Mucosa of rectum (tissue), 2 donors: ENCODE data around the gene TBC1D22A.

ENCODE experiments used
- H3K27ac ChIP-seq, 2 donors: one replicate each; pipeline ENCODE4 v1.7.0; 2013; ENCODE audit warnings: inconsistent platforms in 2 of 2, low read depth in 2 of 2, low read length in 2 of 2
- H3K27me3 ChIP-seq, 2 donors: one replicate each; pipeline ENCODE4 v1.7.0; 2013; ENCODE audit warnings: low read length in 2 of 2; ENCODE audit not compliant: control insufficient read depth in 2 of 2, insufficient read depth in 2 of 2
- H3K36me3 ChIP-seq, 2 donors: one replicate each; pipeline ENCODE4 v1.7.0; 2013; ENCODE audit warnings: low read length in 2 of 2; ENCODE audit not compliant: control insufficient read depth in 2 of 2, insufficient read depth in 2 of 2
- H3K4me1 ChIP-seq, 2 donors: one replicate each; pipeline ENCODE4 v1.7.0; 2013; ENCODE audit warnings: low read length in 2 of 2, mild to moderate bottlenecking in 1 of 2; ENCODE audit not compliant: control insufficient read depth in 2 of 2, insufficient read depth in 2 of 2
- H3K4me3 ChIP-seq, 2 donors: one replicate each; pipeline ENCODE4 v1.7.0; 2013; ENCODE audit warnings: low read length in 2 of 2
- H3K9ac ChIP-seq, 2 donors: one replicate each; pipeline ENCODE4 v1.7.0; 2013; ENCODE audit warnings: low read length in 2 of 2, low read depth in 1 of 2, mild to moderate bottlenecking in 1 of 2
- H3K9me3 ChIP-seq, 2 donors: one replicate each; pipeline ENCODE4 v1.7.0; 2013; ENCODE audit warnings: low read length in 2 of 2; ENCODE audit not compliant: control insufficient read depth in 2 of 2
- donor health status: healthy.
- donor health status: Normal muscosa, but diverticular disease.

The TBC1D22A gene

DNA sequence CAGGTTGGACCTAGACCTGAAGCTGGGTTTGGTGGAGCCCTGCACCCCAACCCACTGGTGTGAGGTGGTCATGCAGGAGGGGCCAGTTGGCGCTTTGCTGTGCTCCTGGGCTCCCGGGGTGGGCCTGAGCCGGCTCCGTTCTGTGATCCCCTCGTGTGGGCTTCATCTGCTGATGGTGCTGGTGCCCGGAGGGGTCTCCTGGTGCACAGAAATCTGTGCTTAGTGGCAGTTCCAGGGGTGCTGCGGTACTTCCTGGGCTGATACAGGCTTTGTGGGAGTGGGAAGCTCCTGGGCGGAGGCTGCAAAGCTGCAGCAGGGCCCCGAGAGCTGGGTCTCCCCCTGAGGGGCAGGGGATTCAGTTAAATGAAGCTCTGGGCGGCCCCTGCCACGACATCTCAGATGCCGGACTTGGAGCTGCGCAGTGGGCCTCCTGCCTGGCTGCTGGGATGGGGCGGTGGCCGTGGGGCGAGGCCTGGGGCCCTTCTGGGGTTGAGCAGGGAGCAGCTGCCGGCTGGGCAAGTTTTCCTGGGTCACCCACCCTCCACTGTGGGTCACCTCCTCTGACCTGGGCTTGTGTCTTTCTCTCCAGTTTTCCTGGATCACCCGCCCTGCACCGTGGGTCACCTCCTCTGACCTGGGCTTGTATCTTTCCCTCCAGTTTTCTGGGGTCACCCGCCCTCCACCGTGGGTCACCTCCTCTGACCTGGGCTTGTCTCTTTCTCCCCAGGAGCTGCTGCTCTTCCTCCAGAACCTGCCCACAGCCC is 410.5 kb downstream of the TBC1D22A start:
- H3K9me3 ChIP-seq, result no peaks in the 10 kb centered on the region
- no peak overlapping the region for H3K4me3 ChIP-seq
- no peak overlapping the region for H3K9ac ChIP-seq
- H3K27me3 ChIP-seq, result no peaks in the 10 kb centered on the region
- H3K36me3 ChIP-seq, result peaks cover 0 to 6% of the 10 kb centered on the region in 2 donors
- H3K4me1 ChIP-seq, result no peaks in the 10 kb centered on the region
- no peak overlapping the region for H3K27ac ChIP-seq

GRCh38 chr22:47173535-47174021 is 411.1 kb downstream of the TBC1D22A start:
- Histone ChIP-seq H3K27me3 (no peaks in the 10 kb centered on the region), H3K36me3 (peaks cover 0 to 6% of the 10 kb centered on the region in 2 donors), H3K9ac (no peak overlapping the region), H3K27ac (no peak overlapping the region), H3K9me3 (no peaks in the 10 kb centered on the region), H3K4me3 (no peak overlapping the region), H3K4me1 (no peaks in the 10 kb centered on the region)

- Histone ChIP-seq H3K27me3 (no peaks in the 10 kb centered on the region), H3K9ac (no peak overlapping the region), H3K4me1 (no peaks in the 10 kb centered on the region), H3K36me3 (peaks cover 0 to 1% of the 10 kb centered on the region in 2 donors), H3K9me3 (no peaks in the 10 kb centered on the region), H3K27ac (no peak overlapping the region), H3K4me3 (no peak overlapping the region)
Measured at GRCh38 chr22:47174096-47174495, 411.6 kb downstream of the TBC1D22A start.

DNA sequence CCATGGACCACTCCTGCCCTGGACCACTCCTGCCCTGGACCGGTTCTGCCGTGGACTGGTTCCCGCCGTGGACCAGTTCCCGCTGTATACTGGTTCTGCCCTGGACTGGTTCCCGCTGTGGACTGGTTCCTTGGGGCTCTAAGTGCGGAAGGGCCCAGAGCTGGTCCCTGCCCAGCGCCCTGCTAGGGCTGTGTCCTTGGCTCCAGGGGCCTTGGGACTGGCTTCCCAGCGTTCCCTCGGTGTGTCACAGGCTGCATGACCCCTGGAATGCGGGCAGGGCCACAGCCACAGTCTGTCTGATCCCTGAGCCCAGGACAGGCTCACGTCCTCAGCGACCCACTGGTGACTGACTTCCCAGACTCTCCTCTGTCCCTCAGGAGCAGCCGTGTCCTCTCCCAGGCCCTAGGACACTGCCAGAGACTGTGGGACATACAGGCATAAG is 412.2 kb downstream of the TBC1D22A start:
- Histone ChIP-seq H3K27me3 (no peaks in the 10 kb centered on the region), H3K36me3 (no peaks in the 10 kb centered on the region), H3K4me3 (no peak overlapping the region), H3K9me3 (no peaks in the 10 kb centered on the region), H3K27ac (no peak overlapping the region), H3K4me1 (no peaks in the 10 kb centered on the region), H3K9ac (no peak overlapping the region)

- Histone ChIP-seq H3K4me1 (no peaks in the 10 kb centered on the region), H3K9ac (no peak overlapping the region), H3K27me3 (no peaks in the 10 kb centered on the region), H3K36me3 (no peaks in the 10 kb centered on the region), H3K4me3 (no peak overlapping the region), H3K27ac (no peak overlapping the region), H3K9me3 (no peaks in the 10 kb centered on the region)
Measured at GRCh38 chr22:47175151-47176025, 412.9 kb downstream of the TBC1D22A start.

DNA sequence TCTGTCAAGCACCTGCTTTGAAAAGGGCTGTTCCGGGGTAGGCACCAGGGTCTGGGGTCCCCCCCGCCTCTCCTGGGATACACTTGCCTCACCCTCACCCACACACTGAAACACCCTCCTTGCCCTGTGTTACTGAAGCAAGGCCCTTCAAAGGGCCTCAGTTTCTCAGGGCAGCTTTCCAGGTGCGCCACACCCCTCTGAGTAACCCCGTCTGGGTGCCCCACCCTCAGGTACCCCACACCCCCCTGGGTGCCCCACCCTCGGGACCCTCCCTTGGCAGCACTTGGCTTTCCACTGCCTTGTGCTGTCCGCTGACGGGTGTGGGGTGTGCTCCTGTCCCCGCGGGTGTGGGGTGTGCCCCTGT is 413.6 kb downstream of the TBC1D22A start:
- Histone ChIP-seq H3K9ac (no peak overlapping the region), H3K4me1 (no peaks in the 10 kb centered on the region), H3K27me3 (no peaks in the 10 kb centered on the region), H3K36me3 (no peaks in the 10 kb centered on the region), H3K27ac (no peak overlapping the region), H3K4me3 (no peak overlapping the region), H3K9me3 (no peaks in the 10 kb centered on the region)

DNA sequence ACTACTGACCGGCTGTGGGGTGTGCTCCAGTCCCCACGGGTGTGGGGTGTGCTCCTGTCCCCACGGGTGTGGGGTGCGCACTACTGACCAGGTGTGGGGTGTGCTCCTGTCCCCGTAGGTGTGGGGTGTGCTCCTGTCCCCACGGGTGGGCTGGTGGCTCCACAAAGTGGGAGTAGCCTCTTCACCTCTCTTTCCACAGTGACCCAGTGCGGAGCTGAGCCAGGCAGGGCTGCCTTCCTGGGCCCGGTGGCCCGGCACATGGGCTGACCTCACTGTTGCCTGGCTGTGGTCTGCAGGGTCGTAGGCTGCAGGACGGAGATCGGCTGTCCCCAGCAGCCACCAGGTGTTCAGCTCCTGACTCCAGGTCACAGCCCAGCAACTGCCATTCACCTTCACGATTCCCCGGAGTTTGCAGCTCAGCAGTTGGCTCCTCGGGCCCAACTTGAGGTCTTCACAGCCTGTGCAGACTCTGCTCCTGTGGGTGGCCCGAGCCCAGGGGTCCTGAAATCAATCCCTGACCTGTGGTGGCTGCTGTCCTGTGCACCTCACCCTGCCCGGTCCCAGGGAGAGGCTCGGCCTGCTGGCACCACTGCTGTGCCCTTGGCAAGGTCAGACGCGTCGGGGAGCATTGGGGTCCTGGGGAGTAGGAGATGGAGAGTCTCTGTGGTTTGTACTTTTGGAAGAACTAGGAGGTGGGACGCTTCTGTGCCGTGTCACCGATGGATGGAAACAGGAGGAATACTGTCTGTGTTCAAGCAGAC is 414.3 kb downstream of the TBC1D22A start:
- Histone ChIP-seq H3K9ac (no peak overlapping the region), H3K27me3 (no peaks in the 10 kb centered on the region), H3K4me1 (no peaks in the 10 kb centered on the region), H3K36me3 (no peaks in the 10 kb centered on the region), H3K4me3 (no peak overlapping the region), H3K27ac (no peak overlapping the region), H3K9me3 (no peaks in the 10 kb centered on the region)

- Histone ChIP-seq H3K4me3 (no peak overlapping the region), H3K9ac (no peak overlapping the region), H3K27me3 (no peaks in the 10 kb centered on the region), H3K9me3 (no peaks in the 10 kb centered on the region), H3K27ac (no peak overlapping the region), H3K36me3 (no peaks in the 10 kb centered on the region), H3K4me1 (no peaks in the 10 kb centered on the region)
Measured at GRCh38 chr22:47177334-47177815, 414.9 kb downstream of the TBC1D22A start.

GRCh38 chr22:47178339-47178738 is 415.9 kb downstream of the TBC1D22A start:
- no peaks in the 10 kb centered on the region for H3K4me1 ChIP-seq

More at GRCh38 chr22:47178339-47178738, 415.9 kb downstream of the TBC1D22A start:
- Histone ChIP-seq H3K27me3 (no peaks in the 10 kb centered on the region), H3K4me3 (no peak overlapping the region), H3K9ac (no peak overlapping the region), H3K36me3 (no peaks in the 10 kb centered on the region), H3K27ac (no peak overlapping the region), H3K9me3 (no peaks in the 10 kb centered on the region)
